ENCODE measurements around the gene LTA4H.
"Not testable (repeated sequence)": the region's sequence is repeated elsewhere in the genome, so short reads cannot be mapped to it uniquely, and the experiment has no call there.

Gene LTA4H

DNA sequence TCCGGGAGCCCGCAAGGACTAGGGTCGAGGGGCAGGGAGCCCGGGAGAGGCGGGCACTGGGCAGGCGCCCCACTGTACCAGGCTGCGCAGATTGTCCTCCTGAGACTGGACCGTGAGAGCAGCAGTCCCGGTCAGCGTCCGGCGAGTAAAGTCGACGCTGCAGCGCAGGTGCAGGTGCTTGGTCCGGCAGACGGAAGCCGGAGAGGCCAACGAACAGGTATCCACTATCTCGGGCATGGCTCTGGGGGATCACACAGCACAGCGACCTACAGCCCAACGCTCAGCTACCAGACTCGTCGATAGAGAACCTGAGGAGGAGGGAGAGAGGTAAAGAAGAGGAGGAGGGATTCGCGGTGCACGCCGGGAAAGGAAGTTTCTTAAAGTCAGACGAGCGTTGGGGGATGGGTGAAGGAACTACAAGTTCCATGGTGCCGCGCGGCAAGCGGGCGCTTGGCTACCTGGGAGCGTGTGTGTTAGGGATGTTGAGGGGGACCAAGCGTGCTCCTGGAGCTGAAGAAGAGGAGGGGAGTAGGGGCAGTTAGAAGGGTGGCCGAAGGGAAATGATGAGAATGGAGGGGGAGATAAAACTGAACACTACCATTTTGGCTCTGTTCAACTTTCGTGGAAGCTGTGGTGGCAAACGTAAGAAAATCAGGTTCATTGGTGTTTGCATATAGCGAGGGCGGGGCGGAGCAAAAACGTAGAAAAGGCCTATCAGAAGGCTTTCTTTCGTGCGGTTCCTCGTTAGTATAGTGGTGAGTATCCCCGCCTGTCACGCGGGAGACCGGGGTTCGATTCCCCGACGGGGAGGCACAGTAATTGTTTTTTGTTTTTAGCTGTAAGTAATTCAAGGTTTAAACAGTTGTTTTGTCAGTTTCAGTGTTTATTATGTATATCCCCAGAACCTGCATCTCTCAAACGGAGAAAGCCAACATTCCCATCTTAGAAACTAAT, at the start of gene LTA4H:
LTA4H (minus strand) TSS at position 305 of the 954 bp plus-strand sequence; CDS start at position 237, 68 bp downstream.
- intact Hi-C loops (cut with DNase I) = no loop called here
- peak; percentile 95 to 99 (median 97) for DNase-seq

- intact Hi-C loops (cut with DNase I) = no loop called here
Observed at GRCh38 chr12:96084624-96085023, 49.2 kb upstream of the LTA4H start.

DNA sequence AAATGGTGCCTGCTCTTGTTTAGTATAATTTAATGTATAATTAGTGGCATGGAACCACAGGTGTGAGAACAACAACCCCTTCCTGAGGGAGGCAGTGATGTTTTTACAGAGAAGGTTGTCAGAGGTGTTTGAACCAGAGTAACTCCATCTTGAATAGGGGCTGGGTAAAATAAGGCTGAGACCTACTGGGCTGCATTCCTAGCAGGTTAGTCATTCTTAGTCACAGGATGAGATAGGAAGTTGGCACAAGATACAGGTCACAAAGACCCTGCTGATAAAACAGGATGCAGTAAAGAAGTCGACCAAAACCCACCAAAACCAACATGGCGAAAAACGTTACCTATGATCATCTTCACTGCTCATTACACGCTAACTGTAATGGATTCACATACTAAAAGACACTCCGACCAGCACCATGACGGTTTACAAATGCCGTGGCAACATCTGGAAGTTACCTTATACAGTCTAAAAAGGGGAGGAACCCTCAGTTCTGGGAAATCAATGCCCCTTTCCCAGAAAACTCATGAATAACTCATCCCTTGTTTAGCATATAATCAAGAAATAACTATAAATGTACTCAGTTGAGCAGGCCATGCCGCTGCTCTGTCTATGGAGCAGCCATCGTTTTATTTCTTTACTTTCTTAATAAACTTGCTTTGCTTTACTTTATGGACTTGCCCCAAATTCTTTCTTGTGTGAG, 47.8 kb upstream of the LTA4H start:
- DNase-seq = no peak
- intact Hi-C loops (cut with DNase I) = no loop called here

More at GRCh38 chr12:96084624-96085023, 49.2 kb upstream of the LTA4H start:
- no peak for DNase-seq

DNA sequence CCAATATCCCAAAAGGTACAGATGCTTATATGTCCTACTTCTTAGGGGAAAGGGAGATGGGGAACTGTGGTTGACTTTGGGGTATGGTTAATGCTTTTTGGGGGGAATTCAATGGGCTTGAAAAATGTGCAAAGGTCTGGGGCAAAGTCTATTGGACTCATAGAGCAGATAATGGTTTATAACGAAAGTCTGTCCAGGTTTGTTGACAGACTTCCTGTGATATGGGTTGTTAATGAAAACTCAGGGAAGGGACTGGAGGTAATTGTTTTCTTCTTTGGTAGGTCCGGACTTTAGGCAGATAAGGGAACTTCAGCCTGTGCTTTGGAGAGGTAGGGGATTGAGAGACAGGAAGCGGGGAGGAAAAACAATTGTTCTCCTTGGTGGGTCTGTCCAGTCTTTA, 46.2 kb upstream of the LTA4H start:
- DNase-seq = no peak
- intact Hi-C loops (cut with DNase I) = no loop called here

DNA sequence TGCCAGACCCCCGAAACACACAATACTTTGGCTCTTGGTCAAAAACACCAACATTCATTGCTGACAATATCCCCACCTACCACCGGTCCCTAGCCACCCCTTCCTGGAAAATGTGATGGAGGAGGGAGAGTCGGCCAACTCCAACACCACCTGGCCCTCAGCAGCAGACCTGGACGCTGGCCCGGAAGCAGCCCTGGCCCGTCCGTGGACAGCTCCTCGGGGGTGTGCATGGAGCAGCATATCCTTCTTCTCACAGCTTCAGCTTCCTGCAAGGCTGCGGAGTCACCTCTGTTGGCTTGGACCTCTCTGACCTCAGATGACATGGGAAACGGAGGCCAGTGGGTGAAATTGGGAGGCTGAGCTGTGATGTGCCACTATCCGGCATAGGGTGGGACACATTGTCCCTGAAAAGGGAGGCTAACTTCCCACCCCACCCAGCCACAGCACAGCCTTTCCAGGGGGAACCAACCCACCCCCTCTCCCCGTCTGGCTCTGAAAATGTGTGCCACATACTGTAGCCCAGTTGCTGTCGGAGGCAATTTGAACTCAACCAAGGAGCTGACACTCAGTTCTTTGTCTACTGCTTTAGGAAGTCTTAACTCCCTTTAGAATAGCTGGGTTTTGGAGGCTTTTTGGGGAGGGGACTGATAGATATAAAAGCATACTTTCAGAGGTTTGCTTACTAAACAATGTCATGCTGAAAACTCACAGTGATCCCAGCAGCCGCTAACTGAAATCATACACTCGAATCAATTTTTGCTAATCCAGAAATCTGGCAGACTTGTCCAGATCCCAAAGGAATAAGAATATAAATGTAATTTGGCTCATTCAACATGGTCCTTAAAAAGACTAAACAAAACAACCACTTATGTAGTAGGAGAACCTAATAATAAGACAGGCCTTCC, 43.1 kb upstream of the LTA4H start:
- DNase-seq = no peak
- intact Hi-C loops (cut with DNase I) = no loop called here

- DNase-seq = no peak
- intact Hi-C loops (cut with DNase I) = no loop called here
Observed at GRCh38 chr12:96077081-96077480, 41.7 kb upstream of the LTA4H start.

GRCh38 chr12:96075560-96075959, 40.2 kb upstream of the LTA4H start:
- intact Hi-C loops (cut with DNase I) = no loop called here
- no peak for DNase-seq

DNA sequence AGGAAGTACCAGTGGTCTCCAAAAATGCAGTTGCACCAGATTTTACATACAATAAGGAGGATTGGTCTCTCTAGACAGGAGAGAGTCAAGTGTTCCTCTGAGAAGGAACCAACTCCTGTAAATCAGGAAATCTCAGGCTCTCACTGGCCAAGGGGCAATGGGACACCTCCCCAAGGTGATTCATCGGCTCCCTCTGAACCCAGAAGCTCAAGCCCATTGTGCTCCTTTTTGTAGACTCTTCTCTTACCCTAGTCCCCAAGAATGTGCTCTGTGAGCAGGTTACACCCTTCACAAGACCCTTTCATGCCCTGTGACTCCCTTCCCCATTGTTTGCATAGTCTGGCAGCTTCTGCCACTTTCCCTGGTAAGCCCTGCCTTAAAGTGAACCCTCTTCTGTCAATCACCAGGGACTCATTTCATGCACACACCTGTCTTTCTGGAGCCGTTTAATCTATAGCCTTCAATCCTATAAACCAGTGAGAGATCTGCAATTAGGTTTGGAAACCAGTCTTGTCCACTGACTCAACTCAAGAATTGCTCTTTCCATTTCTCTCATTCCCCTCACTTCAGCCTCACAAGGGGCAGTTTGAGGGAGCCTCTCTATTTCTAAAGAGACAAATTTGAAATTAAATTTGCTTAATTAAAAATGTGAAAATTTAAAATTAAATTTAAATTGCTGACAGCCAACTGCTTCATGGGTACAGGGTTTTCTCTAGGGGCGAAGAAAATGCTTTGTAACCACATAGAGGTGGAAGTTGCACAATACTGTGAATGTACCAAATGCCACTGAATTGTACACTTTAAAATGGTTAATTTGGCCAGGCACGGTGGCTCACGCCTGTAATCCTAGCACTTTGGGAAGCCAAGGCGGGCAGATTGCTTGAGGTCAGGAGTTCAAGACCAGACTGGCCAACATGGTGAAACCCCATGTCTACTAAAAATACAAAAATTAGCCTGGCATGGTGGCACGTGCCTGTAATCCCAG, 38.3 kb upstream of the LTA4H start:
- DNase-seq = no peak
- intact Hi-C loops (cut with DNase I) = no loop called here

GRCh38 chr12:96070670-96071279, 35.4 kb upstream of the LTA4H start:
- DNase-seq = peak in 1 of 42 donors; percentile 7
- intact Hi-C loops (cut with DNase I) = no loop called here

- no peak for DNase-seq
- intact Hi-C loops (cut with DNase I) = loop anchor here (10.0 kb wide), 1 partner anchor 335 kb away; the partner anchor contains the start of gene CDK17
Observed at GRCh38 chr12:96069511-96070231, 34.3 kb upstream of the LTA4H start.

DNA sequence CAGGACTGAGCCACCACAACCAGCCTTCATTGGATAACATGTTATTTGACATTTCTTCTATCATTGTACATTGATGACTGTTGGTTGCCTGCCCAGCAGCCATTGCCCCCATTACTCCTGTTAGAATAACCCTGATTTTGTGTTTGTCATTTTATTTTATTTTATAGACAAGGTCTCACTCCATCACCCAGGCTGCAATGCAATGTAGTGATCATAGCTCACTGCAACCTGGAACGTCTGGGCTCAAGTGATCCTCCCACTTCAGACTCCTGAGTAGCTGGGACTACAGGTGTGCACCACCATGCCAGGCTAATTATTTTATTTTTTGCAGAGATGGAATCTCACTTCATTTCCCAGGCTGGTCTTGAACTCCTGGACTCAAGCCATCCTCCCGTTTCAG, 33.2 kb upstream of the LTA4H start:
- intact Hi-C loops (cut with DNase I) = loop anchor here (10.0 kb wide), 1 partner anchor 336 kb away; the partner anchor contains the start of gene CDK17
- DNase-seq = no peak

- no peak for DNase-seq
- intact Hi-C loops (cut with DNase I) = loop anchor here (10.0 kb wide), 1 partner anchor 337 kb away; the partner anchor contains the start of gene CDK17
Observed at GRCh38 chr12:96068111-96068510, 32.7 kb upstream of the LTA4H start.

DNA sequence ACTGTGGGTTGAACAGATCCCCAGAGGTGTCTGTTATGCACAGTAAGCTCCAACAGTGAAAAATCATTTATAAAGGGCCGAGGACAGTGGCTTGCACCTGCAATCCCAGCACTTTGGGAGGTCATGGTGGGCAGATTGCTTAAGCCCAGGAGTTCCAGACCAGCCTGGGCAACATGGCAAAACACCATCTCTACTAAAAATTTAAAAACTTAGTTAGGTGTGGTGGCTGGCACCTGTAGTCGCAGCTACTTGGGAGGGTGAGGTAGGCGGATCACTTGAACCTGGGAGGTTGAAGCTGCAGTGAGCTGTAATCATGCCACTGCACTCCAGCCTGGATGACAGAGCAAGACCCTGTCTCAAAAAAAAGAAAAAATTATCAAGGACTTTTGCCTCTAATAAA, 30.4 kb upstream of the LTA4H start:
- DNase-seq = not testable (repeated sequence)
- intact Hi-C loops (cut with DNase I) = loop anchor here (10.0 kb wide), 1 partner anchor 339 kb away; the partner anchor contains the start of gene CDK17

DNA sequence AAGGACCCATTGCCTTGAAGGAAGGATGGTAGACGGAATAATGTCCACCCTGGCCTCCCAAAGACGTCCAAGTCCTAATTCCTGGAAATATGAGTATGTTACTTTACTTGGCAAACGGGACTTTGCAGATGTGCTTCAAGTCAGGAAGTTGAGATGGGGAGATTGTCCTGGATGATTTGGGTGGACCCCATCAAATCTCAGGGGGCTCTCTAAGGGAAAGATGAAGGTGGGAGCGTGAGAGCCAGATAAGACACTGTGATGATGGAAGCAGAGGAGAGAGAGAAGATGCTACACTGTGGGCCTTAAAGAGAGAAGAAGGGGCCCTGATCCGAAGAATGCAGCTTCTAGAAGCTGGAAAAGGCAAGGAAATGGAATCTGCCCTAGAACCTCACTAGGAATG, 29.6 kb upstream of the LTA4H start:
- intact Hi-C loops (cut with DNase I) = loop anchor here (5.0 to 10.0 kb wide), 3 partner anchors 152 to 452 kb away; partner anchors contain the start of gene CDK17
- DNase-seq = no peak

GRCh38 chr12:96064271-96064670, 28.9 kb upstream of the LTA4H start:
- intact Hi-C loops (cut with DNase I) = loop anchor here (5.0 to 10.0 kb wide), 3 partner anchors 153 to 453 kb away; partner anchors contain the start of gene CDK17

GRCh38 chr12:96063046-96063445, 27.7 kb upstream of the LTA4H start:
- intact Hi-C loops (cut with DNase I) = loop anchor here (5.0 to 10.0 kb wide), 3 partner anchors 154 to 454 kb away; partner anchors contain the start of gene CDK17
- no peak for DNase-seq

More at GRCh38 chr12:96064271-96064670, 28.9 kb upstream of the LTA4H start:
- no peak for DNase-seq

Data from head of caudate nucleus (tissue), 42 donors.